HG03521 (cell line): ENCODE results near the gene MFAP4.
"Not testable (repeated sequence)": the region's sequence is repeated elsewhere in the genome, so short reads cannot be mapped to it uniquely, and the experiment has no call there.

Source experiments
- ATAC-seq: cut with Tn5 transposase; IDR thresholded peaks from one replicate; pipeline ENCODE4 v1.9.1; 2021; ENCODE audit warnings: mild to moderate bottlenecking, moderate library complexity; ENCODE audit not compliant: unreplicated experiment

MFAP4 gene

DNA sequence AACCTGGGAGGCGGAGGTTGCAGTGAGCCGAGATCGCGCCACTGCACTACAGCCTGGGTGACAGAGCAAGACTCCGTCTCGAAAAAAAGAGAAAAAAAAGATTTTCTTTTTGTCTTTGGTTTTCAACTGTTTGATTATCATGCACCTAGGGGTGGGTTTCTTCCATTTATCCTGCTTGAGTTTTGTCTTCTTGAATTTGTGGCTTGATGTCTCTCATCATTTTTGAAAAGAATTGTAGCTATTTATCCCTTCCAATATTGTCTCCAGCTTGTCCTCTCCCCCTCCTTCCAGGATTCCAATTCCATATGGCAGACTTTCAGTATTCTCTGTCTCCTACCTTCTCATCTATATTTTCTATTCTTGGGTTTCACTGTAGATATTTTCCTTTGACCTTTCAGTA is 32.2 kb downstream of the MFAP4 start:
- ATAC-seq = no peak

DNA sequence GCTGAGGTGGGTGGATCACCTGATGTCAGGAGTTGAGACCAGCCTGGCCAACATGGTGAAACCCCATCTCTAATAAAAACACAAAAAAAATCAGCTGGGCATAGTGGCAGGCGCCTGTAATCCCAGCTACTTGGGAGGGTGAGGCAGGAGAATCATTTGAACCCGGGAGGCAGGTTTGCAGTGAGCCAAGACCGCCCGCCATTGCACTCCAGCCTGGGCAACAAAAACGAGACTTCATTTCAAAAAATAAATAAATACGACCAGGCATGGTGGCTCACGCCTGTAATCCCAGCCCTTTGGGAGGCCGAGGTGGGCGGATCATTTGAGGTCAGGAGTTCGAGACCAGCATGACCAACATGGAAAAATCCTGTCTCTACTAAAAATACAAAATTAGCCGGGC is 33.6 kb downstream of the MFAP4 start:
- not testable (repeated sequence) for ATAC-seq

DNA sequence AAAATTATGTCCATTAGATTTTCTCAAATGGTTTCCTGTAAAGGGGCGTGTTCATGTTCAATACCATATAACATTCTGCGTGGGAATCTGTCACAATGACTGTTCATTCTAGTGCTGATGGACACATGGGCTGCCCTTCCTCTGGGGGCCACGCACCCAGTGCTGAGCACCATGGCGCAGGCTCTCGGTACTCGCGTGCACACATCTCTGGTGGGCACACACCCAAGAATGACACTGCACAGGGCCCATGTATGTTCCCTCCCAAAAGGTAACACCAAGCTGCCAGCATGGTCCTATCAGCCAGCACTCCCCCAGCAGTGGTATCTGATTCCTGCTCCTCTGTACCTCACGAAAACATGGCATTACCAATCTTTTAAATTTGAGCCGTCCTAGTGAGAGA is 38.2 kb downstream of the MFAP4 start:
- no peak for ATAC-seq

DNA sequence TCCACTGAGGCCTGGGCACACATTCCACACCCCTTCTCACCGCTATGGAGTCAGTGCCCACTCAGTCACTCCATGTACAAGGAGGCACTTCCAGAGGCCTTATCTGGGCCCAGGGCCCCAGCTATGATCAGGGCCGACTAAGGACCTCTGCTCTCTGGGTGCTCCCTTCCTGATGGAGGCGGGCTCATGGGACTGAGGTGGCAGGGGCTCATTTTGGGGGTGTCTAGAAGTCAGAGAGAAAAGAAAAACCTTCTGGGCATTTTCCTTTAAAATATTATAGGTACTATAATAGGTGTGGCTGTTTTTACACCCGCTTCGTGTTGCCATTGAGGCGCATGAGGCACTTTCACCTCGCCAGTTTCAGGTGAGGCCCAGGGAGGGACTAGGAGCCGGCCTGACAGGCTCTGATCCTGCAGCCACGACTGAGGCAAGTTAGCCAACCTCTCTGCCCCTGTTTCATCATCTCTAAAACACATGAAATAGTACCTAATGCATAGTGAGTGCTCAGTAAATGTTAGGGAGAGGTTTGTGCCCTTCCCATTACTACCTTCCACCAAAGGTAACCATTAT is 38.8 kb downstream of the MFAP4 start:
- ATAC-seq = no peak

DNA sequence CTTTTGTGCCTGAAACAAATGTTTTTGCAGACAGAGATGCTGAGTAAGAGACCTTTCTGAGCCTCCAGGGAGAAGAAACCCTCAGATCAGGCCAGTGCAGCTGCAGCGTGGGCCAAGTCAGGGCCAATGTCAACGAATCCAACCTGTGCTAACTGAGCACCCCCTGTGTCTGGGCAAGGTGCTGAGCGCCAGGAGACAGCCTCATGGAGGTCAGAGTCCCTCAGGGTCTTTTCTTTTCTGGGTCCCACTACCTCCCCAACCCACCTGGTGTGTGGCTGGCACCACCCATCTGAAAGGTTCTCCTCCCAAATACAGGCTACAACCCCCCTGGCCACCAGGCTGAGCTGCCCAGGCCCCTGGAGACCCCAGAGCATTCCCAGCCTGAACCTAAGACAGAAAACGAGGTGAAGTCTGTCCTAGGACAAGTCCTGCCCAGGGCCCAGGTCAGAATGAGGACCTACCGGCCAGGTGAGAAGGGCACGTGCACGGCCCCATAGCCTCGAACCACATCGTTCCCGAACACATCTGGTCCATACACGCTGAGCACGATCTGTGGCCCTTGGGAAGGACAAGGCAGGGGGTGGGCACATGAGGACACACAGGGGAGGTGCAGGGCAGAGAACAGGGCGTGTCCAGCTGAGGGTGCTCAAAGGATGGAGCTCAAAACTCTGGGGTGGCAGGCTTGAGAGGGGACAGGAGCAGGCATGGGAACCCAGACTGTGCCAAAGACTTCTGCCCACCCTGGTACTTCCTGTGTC is 39.5 kb downstream of the MFAP4 start:
- ATAC-seq = no peak

DNA sequence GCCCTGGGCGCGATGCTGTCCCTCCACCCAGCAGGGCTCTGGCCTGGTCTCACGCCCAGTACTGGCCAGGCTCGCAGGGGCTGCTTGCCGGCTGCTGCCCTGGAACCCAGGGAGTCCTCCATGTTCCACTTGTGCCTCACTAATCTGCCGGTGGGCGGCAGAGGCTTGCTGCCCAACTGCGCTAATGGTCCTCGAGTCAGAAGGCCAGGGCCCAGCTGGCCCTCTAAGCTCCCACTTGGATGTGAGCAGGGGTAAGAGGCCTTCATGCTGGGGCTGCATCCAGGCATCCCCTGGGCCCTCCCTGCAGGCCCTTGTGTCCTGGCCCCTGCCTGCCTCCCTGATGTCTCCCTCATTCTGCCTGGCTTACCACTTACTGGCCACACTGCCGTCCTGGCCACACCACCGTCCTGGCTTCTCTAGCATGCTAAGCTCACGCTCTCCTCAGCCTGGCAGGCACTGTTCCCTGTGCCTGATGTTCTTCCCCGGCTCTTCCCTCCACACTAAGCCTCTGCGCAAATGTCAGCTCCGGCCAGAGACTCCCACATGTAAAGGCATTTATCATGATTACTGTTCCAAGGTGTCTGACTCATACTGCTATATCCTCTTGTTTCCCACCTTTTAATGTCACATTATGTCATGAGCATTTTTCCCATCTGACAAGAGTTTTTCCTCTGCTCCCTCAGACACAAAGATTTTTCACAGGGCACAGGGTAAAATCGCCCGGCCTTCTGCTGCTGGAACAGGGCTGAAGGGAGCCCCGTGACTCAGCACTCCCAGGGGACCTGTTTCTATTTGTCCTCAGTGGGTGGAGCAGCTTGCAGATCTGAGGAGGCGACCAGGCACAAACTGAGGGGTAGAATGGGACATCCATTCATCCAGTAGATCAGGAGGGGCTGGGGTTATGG is 40.4 kb downstream of the MFAP4 start:
- no peak for ATAC-seq

DNA sequence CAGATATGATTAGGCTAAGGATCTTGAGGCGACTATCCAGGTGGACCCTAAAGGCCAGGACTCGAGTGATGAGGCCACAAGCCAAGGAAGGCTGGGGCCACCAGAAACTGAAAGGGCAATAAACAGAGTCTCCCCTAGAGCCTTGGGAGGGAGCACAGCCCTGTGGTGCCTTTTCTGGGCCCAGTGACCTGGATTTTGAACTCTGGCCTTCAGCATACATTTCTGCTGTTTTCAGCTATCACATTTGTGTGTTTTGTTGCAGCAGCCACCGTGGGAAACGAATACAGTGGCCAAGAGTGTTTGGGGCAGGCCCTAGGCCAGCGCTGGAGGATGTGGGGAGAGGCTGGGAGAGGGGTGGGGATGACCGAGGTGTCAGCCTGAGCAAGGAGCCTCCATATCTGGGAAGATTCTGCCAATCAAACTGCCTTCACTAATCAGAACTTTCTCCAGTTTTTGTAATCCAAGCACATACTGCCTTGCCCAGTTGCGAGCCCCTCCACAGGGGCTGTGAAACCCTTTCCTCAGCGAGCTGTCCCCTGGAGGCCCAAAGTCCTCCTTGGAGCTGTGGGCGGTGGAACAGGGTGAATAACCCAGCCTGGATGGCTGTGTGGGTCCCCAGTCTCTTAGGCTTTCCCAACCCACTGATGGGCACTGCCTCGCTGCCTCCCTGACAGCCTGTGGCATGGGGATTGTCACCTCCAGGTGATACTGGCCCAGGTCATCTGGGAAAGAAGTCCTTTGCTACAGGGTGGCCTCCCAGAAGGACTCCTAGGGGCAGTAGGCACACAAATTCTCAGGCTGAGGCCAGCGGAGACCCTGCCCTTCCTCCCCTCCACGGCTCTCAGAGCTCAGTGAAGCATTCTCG is 41.3 kb downstream of the MFAP4 start:
- no peak for ATAC-seq

DNA sequence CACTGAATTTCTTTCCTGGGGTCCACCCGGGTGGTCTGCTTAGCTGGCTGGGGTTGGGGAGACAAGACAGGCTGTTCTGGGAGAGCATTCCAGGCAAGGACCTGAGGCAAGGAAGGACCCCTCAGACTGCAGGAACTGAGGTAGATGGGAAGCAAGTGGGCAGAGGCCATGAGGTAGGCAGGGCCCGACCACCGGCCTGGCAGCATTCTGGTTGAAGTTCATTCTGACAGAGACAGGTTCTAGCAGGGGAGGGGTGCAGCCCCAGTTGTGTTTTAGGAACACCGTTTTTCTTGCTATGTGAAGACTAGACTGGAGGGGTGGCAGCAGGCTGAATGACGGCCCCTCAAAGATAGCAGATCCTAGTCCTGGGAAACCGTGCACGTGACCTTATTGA is 41.9 kb downstream of the MFAP4 start:
- no peak for ATAC-seq

DNA sequence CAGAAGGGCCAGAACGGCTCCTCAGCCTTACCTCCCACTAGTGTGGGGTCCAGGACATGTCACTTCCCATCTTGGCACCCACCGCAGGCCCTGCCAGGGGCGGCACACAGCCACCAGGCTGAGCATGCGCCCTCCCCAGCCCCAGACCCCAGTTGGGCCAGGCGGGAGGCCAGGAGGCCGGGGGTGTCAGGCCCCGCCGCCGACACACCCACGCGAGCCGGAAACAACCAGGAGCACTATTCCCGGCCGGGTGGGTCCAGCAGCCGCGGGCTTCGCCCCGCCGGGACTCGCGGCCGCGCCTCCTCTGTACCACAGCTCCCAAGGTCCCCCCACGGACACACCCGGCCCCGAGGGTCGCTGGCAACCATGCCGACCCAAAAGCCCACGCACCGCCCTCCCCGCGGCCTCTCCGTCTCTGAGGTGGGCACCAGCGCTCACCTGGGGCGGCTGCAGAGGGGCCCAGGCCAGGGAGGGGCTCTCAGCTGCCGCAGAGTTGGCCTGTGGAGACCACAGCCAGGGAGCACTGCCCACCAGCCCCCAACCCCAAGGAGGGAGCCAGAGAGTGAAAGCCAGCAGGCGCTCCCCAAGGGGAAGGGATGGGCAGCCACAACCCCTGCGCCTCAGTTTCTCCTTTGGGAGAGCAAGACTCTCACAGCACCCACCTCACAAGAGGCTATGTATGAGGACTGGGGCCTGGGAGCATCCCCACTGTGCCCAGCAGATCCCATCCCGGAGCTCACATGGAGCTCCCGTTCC is 42.5 kb downstream of the MFAP4 start:
- no peak for ATAC-seq

DNA sequence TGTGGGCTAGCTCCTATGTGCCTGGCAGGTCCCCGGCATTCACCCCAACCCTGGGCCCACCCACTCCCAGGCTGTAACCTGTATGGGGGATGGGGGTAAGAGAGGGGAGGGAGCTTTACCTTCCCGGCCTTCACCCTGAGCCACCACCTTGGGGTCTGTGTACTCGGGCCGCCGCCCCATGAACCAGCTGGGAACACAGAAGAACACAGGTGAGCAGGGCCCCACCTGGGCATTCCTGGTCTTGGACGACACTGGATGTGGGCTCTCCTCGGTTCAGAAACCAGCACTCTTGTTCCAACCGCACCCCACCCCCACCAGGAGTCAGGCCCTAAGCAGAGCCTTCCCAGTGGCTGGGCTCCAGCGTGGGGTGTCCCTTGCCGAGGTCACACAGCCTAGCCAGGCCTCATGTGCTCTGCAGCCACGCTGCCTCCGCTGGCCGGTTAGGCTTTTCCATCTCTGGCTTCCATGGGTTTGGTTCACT is 43.3 kb downstream of the MFAP4 start:
- no peak for ATAC-seq

DNA sequence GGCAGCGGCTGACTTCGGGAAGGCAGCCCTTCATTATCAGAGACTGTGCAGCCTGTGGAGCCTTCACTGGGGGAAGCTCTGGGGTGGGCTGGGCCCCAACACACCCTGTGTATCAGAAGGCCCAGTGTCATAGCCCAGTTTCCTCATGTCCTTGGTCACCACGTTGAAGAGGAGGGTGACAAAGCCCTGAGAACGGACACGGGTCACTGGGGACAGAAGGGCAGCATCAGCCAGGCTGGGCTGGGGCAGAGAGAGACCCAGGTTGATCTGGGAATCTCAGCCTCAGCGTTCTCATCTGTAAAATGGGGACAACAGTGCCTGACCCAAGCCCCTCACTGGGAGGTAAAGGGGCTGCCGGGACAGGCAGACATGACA is 43.7 kb downstream of the MFAP4 start:
- no peak for ATAC-seq

DNA sequence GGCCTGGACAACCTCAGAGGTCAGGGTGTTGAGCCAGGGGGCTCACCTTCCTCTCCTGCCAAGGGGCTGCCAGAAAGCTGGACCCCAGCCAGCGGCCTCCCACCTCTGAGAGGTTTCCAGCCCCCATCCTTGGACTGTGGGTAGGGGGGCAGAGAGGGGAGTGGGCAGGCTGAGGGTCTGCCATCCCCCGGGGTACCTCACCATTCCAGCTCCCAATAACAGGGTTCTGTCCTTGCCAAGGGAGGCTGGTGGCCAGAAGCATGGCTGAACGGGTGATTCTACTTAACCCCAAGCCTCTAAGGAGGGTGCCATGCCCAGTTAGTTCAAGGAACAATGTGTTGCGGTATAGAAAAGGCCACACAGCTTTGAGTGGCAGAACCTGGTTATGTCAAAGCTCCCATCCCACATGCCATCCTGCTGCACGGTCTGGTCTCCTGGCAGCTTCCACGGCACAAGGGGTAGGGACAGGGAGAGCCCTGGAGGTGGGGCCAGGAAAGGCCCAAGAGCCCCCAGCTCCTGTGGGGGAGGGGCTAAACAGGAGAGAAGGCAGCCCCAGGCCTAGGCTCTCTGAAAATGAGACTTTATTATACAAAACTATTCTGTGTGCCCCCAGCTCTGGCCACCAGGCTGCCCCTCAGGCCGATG is 44.3 kb downstream of the MFAP4 start:
- ATAC-seq = no peak

DNA sequence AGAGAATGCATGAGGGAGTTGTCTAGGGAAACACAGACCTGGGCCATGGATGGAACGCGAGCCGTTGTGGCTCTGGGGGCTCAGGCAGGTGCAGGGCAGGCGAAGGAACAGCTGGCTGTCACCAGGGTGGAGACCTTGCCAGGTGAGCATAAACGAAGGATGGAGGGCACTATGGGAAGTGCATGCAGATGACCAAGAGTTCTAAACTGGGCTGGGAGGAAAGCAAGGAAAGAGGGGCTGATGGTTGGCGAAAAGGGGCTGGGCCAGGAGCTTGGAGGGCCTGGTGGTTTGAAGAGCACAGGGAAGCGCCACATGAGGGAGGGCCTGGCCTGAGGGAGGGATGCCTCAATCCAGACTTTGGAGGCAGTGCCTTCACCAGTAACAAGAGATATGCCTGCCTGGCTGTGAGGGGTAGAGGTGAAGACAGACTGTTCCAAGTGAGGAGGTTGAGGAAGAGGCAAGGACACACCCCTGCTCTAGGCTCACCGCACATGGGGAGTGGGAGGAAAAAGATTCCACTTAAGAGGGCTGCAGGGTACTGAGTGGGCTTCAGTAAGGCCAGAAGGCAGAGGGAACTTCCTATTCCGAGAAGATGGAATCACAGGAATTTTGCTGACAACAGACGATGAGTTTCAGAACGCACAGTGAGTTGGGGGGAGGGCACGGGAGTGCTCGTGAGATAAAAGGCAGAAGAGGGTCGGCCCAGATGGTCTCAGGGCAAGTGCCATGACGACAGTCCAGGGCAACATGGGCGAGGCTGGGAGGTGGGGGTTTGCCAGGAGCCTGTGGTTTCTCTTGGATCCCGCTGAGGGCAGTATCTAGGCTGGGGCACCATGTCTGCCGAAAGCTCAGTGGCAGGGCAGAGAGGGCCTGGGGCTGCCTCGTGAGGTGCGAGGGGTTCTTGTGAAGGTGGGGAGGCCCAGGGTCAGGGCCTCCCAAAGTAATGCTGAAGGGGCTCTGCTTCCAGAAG is 45.1 kb downstream of the MFAP4 start:
- no peak for ATAC-seq

DNA sequence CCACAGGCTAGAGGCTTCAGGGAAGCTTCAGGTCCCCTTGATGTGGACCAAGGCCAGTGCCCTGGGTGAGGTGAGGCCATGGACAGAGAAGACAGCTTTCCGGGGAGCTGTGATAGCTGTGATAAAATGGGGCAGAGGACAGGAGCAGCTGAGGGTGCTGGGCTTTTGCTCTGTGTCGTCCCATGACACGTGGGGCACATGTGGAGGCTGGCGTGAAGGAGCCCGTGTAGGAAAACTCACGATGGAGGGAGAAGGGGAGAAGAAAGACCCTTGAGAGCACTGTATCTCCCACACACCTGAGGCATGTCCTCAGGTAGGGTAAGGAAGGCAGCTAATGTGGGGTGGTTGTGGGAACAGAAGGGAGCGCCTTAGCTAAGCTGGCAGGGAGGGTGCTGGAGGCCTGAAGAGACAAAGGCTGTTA is 45.8 kb downstream of the MFAP4 start:
- ATAC-seq = no peak

DNA sequence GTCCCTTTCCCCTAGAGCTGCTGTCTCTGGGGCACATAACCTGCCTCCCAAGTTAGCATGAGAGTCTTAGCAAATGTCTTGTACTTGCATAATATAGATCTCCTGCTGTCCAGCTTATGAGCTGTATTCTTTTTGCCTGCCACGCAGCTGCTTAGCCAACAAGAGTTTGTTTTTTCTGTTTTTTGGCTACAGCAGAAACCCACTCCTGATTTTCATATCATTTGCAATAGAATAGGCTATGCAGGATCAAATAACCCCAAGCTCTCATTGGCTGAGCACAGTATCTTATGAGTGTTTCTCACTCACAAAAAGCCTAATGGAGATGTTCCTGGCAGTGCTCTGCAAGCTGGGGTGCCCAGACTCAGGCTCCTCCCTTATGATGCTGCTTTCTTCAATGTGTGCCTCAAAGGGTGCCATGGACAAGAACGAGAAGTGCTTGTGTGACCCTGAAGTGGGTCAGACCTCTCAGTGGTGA is 47.6 kb downstream of the MFAP4 start:
- no peak for ATAC-seq

DNA sequence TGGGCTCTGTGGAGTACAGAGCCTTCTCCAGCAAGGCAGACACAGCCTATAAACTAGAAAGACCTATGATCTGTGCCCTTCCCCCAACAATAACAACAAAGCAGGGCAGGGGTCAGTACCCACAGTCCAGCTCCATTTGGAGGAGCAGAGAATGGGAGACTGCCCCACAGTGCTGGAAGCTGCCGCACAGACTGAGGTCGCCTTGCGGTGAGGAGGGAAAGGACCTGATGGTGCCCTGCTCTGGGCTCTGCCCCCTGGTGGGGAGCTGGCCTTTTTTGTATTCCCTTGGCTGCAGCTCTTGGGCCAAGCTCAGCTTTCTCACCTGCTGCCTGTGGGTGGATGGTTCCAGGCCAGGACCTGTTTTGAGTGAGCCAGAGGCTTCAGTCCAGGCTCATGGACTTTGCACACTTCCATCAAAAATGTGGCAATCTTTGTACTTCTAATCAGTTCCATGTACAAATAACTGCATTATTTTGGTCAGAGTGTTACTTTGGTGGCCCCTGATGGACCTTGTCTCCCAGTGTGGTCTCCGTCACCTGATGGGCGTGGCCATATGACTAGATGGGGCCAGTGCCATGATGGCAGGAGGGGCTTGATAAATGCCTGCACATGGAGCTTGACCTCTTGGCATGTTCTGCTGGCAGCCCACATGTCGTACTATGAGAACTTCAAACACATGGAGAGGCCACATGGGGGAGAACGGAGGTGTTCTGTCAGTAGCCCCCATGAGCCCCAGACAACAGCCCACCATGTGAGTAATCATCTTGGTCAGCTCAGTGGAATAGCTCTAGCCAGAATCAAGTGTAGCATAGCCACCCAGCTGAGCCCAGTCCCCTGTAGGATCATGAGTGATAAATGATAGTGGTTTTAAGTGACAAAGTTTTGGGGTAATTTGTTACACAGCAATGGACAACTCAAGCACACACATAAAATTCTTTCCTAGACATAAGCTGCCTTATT is 48.7 kb downstream of the MFAP4 start:
- ATAC-seq = no peak

DNA sequence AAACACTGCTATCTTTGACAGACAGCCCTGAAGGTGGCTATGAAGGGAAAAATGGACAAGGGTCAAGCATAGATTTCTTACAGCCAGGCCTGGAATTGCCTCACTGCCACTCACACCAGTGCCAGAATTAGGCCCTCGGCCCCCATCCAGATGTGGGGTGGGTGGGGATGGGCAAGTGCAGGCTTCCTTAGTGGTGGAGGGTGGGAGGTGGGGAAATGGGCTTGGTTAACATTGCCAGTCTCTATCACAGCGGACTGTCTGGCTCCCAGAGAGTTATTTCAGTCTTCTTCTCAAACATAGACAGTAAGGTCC is 49.3 kb downstream of the MFAP4 start:
- ATAC-seq = no peak
